HG03342 (cell line): ENCODE data around the gene HMCES.

Experiments used
- ATAC-seq: cut with Tn5 transposase; IDR thresholded peaks from one replicate; pipeline ENCODE4 v1.9.1; 2021; ENCODE audit warnings: mild to moderate bottlenecking, moderate library complexity; ENCODE audit not compliant: unreplicated experiment

HMCES gene

DNA sequence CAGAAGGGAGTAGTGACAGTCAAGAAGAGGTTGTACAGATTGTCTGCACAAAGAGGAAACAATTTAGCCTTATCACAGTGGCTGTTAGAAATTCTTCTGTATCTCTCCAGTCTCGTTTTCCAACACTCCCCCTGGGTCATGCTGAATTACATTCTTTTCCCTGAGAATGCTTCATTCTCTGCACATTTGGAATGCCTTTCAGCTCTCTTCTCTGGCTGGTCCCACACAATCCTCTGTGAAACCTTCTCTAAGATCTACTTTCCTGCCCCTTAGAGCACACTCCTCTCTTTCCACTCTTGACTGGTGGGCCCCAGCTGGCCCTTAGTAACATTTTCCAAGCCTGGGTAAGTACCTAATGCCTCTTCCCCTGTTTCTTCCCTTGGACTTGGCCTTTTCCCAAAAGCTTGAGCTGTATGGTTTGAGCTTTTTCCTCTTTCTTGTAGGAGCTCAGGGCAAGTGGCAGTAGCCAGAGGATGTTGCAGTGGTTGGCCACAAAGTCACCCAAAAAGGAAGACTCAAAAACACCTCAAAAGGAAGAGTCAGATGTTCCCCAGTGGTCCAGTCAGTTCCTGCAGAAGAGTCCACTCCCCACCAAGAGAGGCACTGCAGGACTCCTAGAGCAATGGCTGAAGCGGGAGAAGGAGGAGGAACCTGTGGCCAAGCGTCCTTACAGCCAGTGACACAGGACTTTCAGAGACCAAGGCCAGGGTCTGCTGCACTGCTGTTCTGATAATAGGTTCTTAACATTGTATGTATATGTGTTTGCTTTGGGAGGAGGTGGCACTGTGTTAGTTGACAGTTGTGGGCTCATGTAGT, 25.7 kb downstream of the HMCES start:
- no peak for ATAC-seq

DNA sequence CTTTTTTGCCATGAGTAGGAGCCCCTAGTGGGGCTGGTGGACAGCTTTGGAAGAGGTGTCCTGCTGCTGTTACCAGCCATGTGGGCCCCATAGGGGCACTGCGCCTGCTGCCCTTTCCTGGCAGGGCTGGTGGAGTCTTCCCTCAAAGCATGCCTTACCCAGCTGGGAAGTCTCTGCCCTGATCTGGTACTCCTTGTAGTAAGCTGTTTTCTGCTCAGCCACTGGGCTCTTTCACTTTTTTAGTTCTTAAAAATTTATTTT, 26.2 kb downstream of the HMCES start:
- ATAC-seq = no peak

DNA sequence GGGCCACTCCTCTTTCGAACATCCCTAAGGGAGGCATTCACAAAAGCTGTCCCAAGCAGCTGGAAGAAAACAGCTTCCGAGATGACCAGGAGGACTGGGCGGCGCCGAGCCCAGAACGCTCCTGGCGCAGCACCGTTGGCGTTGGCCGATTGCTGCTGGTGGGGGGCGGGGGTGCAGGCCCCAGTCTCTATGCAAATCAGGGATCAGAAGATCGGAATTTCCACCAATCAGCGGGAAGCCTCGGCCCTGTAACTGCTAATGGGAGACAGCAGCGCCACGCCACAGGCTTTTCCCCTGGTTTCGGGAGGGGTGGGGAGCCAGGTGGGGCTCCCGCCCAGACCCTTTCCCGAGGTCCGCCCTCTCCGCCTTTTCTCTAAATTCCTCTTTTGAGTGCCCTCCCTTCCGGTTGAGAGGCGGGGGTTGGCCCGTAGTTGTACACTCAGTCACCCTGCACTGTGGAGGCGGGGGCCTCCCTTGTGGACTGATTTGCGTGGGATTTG, 27.0 kb downstream of the HMCES start:
- no peak for ATAC-seq

DNA sequence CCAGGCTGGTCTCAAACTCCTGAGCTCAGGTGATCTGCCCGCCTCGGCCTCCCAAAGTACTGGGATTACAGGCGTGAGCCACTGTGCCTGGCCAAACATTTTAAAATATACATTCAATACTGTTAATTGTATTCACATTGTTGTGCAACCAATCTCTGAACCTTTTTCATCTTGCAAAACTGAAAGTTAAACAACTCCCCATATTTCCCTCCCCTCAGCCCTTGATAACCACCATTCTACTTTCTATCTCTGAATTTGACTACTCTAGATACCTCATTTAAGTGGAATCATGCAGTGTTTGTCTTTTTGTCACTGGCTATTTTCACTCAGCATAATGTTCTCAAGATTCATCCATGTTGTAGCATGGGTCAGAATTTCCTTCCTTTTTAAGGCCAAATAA, 30.0 kb downstream of the HMCES start:
- ATAC-seq = no peak

DNA sequence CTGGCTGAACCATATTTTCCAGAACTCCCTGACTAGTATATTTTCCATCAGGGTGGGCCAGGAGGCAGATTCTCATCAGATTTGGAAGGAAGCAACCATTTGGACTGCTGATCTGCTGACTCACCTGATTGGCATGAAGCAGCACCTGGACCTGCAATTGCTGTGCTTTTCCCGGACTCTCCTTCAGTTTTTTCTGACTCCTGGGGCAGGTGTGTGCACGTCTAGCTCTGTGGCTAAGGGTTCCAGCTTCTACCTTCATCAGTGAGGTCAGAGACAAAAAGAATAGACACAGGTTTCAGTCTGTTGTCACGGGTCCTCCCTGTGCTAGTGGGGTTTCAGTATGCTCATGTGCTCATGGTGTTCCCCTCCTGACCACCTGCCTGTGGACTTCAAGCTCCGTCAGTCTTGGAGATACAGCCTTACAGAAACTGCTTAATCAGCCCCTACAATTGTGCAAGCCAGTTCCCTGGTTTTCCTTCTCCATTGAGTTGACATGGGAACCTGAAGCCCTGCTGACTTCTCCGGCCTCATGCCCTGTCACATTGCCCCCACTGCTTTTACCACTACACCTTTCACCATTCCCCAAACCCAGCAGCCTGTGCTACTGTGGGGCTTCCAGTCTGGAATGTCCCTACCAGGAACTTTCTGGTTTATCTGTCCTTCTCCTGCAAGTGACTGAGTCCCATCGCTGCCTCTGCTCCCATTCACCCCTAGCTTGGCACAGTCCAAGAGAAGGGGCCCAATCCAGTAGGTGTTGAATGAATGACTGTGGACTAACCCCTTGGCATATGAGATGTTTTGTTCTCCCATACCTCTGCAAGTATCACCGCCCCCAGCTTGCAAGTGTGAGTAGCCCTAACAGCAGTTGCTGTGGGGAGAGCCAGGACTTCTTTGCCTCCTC, 31.7 kb downstream of the HMCES start:
- peak; percentile 36 for ATAC-seq

DNA sequence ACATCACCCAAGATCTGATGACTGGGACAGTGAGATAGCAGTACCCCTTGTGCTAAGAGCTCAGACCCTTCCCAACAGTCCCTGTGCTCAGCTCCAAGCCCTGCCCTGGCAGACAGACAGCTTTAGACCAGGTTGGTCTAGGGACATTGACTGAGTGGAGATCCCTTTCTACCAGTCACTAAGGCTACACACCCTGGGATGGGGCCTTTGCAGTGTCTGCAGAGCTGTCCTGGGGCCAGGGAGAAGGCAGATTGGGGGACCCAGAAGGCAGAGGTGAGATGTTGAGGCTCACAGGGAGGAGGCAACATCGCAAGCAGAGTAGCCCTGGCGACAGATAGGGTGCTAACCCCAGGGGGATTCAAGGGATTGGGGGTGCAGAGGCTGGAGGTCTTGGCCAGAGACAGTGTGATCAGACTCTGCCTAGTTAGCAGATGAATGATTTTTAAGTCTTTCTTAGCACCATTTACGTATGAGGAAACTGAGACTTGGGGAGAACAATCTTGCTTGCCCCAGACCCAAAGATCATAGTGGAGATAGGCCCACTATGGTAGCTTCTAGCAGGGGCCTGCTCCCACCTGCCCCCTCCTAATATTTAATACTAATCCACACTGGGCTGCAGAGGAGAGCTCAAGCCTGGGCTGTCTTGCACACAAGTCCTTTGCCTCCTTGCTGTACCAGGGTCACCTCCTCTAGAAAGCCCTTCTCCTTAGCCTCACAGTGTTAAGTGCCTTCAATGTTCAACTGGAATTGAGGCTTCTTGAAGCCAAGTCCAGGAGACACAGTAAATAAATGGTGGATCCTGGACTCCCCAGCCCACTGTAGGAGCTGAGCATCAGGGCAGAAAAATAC, 32.6 kb downstream of the HMCES start:
- ATAC-seq = no peak

DNA sequence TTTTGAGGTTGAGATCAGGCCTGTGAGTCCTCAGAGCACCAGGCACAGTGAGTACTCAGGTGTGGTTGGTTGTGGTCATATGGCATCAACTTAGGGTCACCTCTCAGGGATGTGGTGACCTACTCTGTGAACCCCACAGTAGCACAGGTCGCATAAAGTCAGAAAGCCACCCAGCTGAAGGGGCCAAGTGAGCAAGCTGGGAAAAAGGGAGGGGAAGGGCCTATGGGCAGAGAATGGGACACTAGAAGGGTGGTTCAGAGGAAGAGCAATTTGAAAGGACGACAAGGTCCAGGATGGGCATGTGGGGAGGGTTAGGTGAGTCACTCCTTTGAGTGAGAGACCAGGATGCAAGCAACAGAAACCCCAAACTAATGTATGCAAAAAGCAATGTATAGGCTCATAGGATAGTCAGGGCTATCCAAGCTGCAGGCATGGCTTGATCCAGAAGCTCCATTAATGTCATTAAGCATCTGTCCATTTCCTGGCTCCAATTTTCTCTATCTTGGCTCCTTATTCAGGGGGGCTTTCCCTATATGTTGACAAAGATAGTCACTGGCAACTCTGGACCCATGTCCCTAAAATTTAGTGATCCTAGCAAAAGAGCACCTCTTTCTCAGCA, 33.5 kb downstream of the HMCES start:
- ATAC-seq = no peak

DNA sequence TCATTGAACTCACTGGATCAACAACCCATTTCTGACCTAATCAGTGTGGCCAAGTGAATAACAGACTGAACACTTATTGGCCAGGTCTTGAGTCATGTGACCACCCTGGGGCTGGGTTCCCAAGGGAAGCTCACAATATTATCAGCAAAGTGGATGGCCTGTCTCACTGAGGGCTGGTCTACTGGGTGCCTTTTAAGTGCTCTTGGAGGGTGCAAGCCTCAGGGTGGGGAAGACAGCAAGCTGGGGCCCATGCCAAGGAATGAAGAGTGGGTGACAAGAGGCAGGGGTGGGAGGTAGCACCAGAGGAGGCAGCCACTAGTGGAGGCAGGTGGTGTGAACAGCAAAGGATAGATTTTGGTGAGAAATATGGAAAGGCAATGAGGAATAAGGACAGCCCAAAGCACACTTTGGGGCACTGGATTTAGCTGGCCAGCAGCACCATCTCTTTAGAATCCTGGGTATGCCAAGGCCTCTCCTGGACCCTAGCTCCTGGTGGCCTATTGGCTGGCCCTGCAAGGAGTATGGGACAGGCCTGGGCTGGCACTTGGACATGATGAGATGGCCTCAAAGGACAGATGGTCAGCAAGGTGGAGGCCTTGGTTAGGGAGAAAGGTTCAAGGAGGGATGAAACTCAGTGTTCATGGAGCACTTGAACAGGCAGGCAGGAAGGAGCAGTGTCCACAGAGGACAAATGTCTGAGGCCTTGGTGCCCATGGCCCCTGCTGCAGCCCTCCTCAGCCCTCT, 34.2 kb downstream of the HMCES start:
- ATAC-seq = no peak

DNA sequence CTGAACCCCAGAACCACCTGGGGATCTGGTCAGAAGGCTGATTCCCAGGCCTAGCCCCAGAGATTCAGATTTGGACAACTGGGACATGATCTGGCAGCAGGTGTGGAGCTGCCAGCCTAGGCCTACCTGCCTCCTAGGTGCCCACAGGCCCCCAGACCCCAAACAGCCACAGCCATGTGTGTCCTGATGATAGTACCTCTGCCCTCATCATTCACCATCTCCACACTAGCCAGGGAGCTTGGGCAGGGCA, 34.7 kb downstream of the HMCES start:
- ATAC-seq = no peak

DNA sequence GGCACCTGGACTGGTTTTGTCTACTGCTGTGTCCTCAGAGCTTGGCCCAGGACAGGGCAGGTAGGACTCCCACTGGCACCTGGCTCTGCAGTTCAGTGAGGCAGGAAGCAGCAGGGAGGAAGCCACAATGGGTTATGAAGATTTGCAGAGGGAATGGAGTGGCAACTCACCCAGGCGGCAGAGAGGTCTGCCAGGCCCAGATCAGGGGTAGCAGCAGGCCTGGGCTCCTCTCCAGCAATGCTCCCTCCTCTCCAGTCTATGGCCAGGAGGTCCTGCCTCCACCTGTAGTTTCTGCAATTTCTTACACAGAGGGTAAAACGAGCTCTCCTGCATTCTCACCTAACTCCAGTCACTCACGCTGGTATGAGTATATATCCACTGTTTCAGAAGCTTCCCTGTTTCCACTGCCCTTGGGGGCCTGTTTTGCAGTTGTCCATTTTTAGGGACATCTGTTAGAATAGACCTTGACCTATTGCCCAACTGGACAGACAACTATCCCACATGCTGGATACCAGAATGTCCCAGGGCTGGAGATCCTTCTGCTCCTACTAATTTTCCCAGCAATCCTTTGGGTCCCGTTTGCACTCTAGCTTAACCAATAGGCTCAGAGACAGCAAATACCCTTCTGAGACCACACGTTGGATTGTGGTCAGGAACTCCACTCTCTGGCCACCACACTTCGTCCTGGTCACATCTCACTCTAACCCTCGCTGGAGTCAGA, 35.2 kb downstream of the HMCES start:
- no peak for ATAC-seq

DNA sequence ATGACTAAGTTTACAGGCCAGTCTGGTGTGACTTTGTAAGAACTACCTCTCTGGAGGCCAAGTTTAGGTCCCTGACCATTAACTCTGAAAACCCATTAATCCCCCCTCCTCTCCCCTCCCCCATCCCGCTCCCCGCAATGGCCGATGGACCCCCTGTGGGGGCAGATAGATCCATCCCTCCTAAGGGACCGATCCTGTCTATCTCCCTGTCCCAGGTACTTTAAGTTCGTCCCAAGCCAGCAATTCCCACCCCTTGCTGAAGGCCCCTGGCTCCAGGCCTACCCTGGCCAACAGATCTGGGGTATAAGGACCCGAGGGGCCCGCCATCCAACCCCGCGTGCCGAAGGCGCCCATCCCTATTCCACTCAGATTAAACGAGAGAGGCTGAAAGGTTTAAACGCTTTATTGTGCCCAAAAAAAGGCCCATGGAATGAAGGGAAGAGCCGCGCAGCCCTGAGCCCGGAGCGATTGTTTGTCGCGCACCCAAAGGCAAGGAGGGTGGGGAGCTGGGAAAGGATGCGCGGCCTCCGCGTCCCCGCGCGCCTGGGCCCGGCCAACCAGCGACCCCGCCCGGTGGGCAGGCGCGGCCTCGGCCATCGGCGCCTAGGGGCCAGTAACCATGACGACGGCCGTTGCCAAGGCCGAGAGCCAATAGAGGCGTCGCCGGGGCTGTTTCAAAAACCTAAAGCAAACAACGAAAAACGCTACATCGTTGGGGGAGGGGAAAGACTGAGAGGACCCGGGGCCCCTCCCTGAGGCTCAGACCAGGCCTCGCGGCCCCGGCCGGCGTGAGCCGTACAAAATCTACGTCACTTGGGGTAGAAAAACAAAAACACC, 35.9 kb downstream of the HMCES start:
- peak; percentile 24 for ATAC-seq

DNA sequence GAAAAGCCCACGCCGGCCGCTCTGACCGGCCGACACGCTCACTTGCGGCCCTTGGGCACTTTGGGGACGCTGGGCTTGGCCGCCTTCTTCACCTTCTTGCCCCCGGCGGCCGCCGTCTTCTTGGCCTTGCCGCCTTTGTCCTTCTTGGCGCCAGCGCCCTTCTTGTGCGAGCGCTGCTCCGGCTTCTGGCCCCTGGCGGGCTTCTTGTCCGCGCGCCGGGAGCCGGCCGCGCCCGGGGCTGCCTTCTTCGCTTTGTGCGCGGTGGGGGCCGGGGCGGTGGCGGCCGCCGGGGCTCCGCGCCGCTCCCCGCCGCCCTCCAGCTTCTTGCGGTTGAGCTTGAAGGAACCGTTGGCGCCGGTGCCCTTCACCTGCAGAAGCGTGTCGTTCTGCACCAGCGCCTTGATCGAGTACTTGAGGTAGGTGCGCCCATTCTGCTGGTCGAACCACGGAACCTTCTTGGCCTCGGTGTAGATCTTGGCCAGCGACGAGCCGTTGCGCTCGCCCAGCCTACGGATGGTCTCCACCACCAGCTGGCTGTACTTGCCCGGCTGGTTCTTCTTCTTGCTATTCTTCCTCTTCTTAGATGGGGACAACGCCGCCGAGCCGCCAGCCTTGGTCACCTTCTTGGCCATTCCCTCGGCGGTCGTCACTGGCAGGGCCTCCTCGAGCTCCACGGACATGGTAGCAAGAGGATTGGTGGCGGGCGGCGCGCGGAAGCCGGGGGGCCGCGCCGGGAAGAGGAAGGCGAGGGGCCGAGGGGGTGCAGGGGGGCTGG, 36.7 kb downstream of the HMCES start:
- ATAC-seq = no peak

DNA sequence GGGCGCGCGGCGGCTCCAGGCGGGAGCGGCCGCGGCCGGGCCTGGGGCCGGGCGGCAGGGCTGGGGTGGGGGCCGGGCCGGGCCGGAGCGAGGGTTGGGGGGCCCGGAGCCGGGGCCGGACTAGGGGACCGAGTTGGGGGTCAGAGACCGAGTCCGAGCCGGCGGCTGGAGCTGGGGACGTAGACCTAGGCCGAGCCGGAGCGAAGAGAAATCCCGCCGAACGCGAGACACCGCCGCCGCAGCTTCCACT, 37.3 kb downstream of the HMCES start:
- no peak for ATAC-seq

DNA sequence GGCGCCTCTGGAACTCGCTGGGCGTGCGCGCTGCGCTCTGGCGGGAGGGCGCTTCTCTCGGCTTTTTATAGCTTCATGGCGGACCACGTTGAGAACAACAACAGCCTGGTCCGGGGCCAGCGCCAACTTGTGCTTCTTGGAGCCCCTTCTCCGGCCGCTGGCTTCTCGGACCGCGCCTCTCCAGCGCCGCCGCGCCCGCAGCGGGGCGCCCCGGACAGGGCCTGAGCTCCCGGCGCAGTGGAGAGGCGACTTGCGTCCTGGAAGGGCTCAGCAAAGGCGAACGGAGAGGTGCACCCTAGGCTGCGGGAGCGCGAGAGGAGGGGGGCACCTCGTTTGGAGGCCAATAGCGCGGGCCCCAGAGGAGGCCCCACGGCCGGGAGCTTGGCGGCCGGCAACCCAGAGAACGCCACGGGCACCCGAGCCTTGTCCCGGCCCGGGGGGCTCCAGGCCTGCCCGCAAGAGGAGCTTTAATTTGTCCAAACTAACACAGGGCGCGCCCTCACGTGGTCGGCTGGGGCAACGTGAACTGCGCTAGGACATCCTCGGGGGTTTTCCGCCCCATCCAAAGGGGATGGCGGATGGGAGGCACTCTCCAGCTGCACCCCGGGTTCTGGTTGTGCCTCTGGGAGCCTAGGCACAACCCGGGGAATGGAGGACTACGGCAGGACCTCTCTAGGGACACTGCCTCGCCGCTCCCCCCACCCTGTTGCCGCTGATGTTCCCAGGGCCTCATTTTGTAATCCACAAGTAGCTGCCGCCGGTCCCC, 37.8 kb downstream of the HMCES start:
- no peak for ATAC-seq

DNA sequence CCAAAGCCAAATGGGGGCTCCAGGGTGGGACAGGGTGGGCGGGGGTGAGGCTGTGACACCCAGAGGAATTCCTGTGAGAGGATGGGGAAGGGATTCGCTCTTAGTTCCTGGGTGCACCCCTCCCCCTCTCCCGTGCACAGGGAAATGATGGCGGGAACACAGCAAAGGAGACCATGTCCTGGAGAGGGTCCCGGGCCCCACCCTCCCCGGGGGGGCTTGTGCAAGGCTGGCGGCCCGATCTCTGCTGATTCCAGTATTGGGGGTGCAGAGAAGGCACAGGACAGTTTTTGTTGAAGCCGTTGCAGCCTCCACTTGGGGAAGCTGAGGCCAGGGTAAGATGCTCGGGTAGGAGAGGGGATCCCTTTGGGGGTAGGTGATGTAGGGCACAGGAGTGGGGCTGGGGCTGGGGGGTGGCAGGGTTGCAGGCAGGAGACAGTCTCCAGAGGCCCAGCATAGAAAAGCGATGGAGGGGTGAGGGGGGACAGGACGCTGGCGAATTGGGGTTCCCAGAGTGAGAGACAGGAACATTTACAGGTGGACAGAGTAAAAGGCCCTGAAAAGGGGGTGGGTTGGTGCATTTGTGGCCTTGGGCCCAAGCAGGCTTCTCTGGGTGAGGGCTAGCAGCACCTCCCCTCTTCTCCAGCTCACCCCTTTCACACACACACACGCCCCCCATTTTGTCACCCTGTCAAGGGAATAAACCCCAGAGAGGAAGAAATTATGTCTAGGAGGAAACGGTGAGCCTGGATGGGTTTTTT, 38.5 kb downstream of the HMCES start:
- ATAC-seq = no peak

DNA sequence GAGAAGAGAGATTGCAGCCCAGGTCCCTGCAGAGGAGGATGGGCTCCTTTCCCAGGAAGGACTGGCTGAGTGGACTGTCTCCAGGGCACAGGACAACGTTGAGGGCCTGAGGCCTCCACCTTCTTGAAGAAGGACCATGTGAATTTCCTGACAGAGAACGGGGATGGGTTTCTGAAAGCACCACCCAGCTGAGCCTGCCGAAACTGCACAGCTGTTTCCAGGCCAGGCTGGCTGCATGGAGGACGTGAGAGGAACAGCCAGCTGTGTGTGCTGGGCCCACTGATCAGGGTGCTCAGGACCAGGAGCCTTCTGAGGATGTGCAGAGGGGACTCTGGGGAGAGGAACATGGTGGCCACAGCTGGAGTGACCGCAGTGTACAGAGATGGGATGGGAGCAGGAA, 39.2 kb downstream of the HMCES start:
- no peak for ATAC-seq

DNA sequence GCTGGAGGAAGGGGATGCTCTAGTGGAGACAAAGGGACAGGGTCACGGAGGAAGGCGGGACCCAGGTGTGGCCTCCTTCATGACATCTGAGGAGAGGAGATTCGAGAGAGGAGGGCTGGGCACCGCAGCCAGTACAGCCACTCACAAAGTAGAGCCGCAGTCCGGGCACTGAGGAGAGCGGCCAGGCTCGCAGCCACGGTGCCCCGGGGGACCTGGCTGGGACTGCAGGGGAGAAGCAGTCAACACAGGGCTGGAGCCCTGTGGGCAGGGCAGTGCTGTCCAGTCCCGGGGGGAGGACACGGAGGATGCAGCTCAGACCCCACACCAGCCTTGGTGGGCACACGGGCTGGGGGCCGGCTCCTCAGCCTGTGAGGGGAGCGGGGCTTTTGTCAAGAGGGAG, 40.3 kb downstream of the HMCES start:
- ATAC-seq = no peak
